ENCODE results near the gene CCSER1.

The CCSER1 gene

GRCh38 chr4:90786602-90787001 lies 659.4 kb downstream of the CCSER1 start:
- H3K36me3 ChIP-seq (ENCODE audit: insufficient read depth, low read length), result no peaks in the 10 kb centered on the region
- H3K27ac ChIP-seq (ENCODE audit: low read depth, low read length, poor library complexity, severe bottlenecking), result no peak overlapping the region
- no peaks in the 10 kb centered on the region for H3K4me1 ChIP-seq (ENCODE audit: insufficient read depth, low read length, severe bottlenecking)
- no peaks in the 10 kb centered on the region for H3K79me2 ChIP-seq (ENCODE audit: insufficient read depth, low read length)
- no peak overlapping the region for H2AFZ ChIP-seq (ENCODE audit: low read length)
- no peak overlapping the region for H3K4me2 ChIP-seq (ENCODE audit: low read length)
- TF ChIP-seq CTCF (IDR thresholded peaks at IDR 0.05; ENCODE audit: low read length) (no peak), EZH2 (IDR thresholded peaks at IDR 0.05; ENCODE audit: borderline replicate concordance, low read length) (no peak)
- no peaks in the 10 kb centered on the region for H3K9me3 ChIP-seq (ENCODE audit: low read length)
- H3K4me3 ChIP-seq (ENCODE audit: low read depth, low read length, poor library complexity, severe bottlenecking), result no peak overlapping the region
- no peaks in the 10 kb centered on the region for H4K20me1 ChIP-seq (ENCODE audit: insufficient read depth, low read length)
- H3K27me3 ChIP-seq (ENCODE audit: insufficient read depth, low read length), result no peaks in the 10 kb centered on the region
- no peak overlapping the region for H3K9ac ChIP-seq (ENCODE audit: low read length)
- no peaks in the 10 kb centered on the region for H3F3A ChIP-seq (ENCODE audit: insufficient read depth, low read length)
- no peaks in the 10 kb centered on the region for H3K9me2 ChIP-seq (ENCODE audit: low read depth, low read length)

DNA sequence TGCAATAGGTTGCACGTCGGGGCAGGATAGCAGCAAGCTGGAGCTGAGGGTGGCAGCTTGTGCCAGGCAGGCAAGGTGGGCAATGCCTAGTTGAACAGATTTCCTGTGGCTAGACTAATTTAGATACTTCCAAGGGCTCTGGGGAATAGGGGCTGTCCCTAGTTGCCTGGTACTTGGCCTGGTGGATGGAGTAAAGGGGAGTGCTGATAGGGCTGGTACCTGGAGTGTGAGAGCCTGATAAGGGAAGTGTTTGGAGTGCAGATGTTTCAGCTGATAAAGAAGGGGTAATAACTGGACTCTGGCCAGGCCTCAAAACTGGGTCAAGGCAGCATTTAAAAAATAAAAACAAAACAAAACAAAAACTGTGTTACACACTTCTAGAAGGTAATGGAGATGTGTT lies 665.5 kb downstream of the CCSER1 start:
- Histone ChIP-seq H3K4me2 (ENCODE audit: low read length) (no peak overlapping the region), H4K20me1 (ENCODE audit: insufficient read depth, low read length) (no peaks in the 10 kb centered on the region), H3K36me3 (ENCODE audit: insufficient read depth, low read length) (no peaks in the 10 kb centered on the region), H3K9ac (ENCODE audit: low read length) (no peak overlapping the region), H3K9me3 (ENCODE audit: low read length) (no peaks in the 10 kb centered on the region), H3K4me1 (ENCODE audit: insufficient read depth, low read length, severe bottlenecking) (no peaks in the 10 kb centered on the region), H2AFZ (ENCODE audit: low read length) (no peak overlapping the region), H3F3A (ENCODE audit: insufficient read depth, low read length) (no peaks in the 10 kb centered on the region), H3K79me2 (ENCODE audit: insufficient read depth, low read length) (no peaks in the 10 kb centered on the region), H3K4me3 (ENCODE audit: low read depth, low read length, poor library complexity, severe bottlenecking) (no peak overlapping the region), H3K27me3 (ENCODE audit: insufficient read depth, low read length) (no peaks in the 10 kb centered on the region), H3K9me2 (ENCODE audit: low read depth, low read length) (no peaks in the 10 kb centered on the region), H3K27ac (ENCODE audit: low read depth, low read length, poor library complexity, severe bottlenecking) (no peak overlapping the region)
- TF ChIP-seq CTCF (IDR thresholded peaks at IDR 0.05; ENCODE audit: low read length) (no peak), EZH2 (IDR thresholded peaks at IDR 0.05; ENCODE audit: borderline replicate concordance, low read length) (no peak)

- Histone ChIP-seq H3K4me2 (ENCODE audit: low read length) (no peak overlapping the region), H3K4me1 (ENCODE audit: insufficient read depth, low read length, severe bottlenecking) (no peaks in the 10 kb centered on the region), H3K9ac (ENCODE audit: low read length) (no peak overlapping the region), H3K79me2 (ENCODE audit: insufficient read depth, low read length) (no peaks in the 10 kb centered on the region), H3F3A (ENCODE audit: insufficient read depth, low read length) (no peaks in the 10 kb centered on the region), H3K27me3 (ENCODE audit: insufficient read depth, low read length) (no peaks in the 10 kb centered on the region), H3K9me2 (ENCODE audit: low read depth, low read length) (no peaks in the 10 kb centered on the region), H3K27ac (ENCODE audit: low read depth, low read length, poor library complexity, severe bottlenecking) (no peak overlapping the region), H4K20me1 (ENCODE audit: insufficient read depth, low read length) (no peaks in the 10 kb centered on the region), H3K36me3 (ENCODE audit: insufficient read depth, low read length) (no peaks in the 10 kb centered on the region), H2AFZ (ENCODE audit: low read length) (no peak overlapping the region), H3K9me3 (ENCODE audit: low read length) (no peaks in the 10 kb centered on the region), H3K4me3 (ENCODE audit: low read depth, low read length, poor library complexity, severe bottlenecking) (no peak overlapping the region)
- TF ChIP-seq CTCF (IDR thresholded peaks at IDR 0.05; ENCODE audit: low read length) (no peak), EZH2 (IDR thresholded peaks at IDR 0.05; ENCODE audit: borderline replicate concordance, low read length) (no peak)
Measured at GRCh38 chr4:90798948-90799347, 671.8 kb downstream of the CCSER1 start.

Measured in OCI-LY1 (cell line).